CD4-positive, alpha-beta T cell treated with Interleukin-12 subunit alpha and Interleukin-12 subunit beta, for 1 hour (primary cell): Measurements from ENCODE around the gene CC2D1A.

Experiments used
- DNase-seq: peaks from one replicate; pipeline ENCODE4 v3.0.0-alpha.2; 2020

CC2D1A gene

DNA sequence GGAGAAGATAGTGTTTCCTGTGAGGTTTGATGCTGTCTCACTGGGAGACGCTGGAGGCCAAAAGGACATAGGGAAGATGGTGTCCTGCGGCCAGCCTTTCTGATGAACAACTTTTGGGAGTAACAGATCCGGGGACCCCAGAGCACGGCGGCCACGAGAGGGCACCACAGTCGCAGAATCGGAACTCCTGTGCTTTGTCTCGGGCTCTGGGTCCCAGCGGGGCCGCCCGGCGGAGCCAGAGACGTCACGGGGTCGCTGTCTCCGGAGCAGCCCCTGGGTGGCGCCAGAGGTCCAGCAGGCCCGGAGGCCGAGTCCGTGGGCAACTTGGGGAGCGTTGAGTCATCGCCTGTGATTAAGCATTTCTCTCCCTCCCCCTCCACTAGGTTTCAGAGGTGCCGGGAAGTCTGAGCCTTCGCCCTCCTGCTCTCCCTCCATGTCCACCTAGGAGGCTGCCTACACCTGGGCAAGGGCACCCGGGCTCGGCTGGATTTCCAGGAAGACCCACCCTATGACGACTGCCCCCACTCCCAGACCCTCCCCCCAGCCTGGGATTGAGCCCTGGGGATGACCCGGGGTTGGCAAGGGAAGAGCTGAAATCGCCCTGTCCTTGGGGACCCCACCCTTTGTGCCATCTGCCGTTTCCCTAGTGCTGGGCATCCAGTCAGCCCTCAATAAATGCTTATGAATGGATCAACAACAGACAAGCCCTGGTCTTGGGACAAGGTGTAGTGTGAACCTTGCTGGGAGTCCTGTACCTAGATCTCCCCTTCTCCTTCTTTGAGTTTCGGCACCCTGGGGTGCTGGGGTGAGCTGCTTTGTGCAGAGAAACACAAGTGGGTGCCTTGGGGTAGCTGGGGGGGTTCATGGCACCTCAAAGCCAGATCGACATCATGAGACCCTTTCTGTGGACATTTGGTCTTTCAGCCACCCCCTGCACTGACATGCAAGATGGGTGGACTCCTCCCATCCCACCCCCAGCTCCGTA, 25.6 kb upstream of the CC2D1A start:
- DNase-seq: peak; percentile 99

DNA sequence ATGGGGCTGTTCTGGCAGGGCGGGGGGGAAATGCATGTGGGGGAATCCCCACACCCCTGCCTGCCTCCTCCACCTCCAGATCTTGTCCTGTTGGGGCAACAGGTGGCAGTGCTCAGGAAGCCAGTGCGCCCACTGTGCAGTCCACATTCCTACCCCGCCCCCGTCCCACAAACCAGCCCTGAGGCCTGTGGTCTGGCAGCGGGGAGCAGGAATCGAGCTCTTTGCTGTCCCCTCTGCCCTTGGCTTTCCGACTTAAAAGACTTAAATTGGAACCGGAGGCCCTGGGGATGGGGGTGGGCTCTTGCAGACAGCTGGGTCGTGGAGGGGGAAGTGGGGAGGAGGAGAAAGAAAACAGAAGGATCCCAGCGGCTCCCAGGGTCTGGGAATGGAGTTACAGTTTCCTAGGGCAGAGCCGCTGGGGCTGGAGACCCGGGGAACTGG, 24.7 kb upstream of the CC2D1A start:
- peak; percentile 41 for DNase-seq

DNA sequence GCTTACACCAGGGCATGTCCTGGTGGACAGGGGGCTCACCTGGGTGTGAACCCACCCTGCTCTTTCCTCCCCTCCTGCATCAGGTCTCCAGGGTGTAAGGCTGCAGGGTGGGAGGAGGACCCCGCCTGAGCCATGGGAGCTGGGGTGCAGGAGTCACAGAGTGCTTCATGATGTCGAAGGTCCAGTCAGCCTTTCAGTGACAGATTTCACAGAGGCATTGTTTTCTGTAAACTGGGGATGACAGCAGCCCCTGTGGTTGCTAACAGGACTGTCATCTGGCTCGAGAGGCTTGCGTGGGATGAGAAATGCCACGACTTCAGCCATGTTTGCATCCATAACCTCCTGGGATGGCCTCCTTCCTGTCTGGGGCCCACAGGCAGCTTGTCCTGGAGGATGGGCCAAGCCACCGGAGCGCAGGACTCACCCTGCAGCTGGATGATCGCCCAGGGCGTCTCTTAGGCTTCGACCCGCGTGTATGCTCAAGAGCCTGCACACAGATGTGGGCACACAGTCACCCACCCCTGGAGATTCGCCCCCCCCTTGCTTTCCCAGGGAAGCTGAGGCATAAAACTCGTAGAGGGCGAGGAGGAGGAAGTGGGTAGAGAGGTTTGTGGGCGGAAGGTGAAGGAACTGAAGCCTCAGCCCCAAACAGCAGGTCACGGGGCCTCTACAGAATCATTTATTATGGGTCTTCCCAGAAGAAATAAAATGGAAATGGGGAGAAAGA, 24.1 kb upstream of the CC2D1A start:
- DNase-seq: peak; percentile 54

DNA sequence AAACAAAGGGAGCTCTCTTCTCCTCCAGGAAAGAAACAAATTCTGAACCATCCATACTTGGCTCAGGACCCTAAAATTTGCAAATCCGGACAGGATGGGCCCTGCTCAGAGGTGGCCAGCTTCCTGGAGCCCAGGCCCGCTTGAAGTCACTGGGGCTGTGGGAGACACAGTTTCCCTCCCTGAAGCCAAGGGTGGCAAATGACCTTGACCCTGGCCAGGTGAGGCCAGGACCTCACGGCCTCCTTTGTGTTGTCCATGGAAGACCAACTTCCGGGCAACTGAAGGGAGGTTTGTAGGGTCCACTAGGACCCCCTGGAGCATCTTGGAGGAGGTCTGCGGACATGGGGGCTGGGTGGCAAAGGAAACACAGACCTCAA, 23.6 kb upstream of the CC2D1A start:
- DNase-seq: no peak

DNA sequence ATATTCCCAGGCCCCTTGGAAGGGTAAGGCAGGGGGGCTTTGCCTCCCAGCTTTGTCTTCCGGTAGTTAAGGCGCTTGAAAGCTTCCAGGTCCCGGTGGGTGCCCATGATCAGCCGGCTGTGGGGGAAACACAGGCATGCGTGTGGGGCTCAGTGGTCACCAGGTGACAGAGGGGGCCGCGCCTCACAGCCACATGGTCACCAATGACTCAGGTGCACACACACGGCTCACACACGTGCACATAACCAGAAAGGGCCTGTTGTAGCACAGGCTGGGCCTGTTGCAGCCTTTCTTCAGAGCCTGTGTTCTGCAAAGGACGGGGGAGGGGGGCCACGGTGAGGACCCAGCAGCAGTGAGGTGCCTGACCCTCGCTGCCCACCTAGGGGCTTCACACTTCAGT, 23.2 kb upstream of the CC2D1A start:
- DNase-seq: no peak

DNA sequence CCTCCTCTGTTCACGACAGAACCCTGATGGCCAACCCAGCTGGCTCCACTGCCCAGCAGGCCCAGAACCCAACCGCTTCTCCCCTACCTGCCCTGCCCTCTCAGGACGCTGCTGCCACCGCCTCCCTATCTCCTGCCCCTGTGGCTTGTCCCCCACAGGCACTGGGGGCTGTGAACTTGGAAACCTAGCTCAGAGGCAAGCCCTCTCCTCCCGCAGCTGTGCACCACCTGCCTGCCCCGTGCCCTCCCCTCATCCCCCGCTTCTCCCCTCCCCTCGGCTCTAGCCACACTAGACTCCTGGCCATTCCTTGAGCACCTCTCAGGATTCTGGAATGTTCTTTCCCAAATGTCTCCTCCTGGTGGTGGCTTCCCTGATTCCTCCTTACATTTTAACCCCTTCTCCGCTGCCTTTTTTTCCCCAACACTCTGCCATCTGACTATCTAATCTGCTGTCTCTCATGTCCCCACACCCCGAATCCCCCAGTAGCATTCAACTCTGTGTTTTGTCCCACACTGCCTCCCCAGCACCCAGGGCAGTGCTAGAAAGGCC, 22.4 kb upstream of the CC2D1A start:
- DNase-seq: no peak

DNA sequence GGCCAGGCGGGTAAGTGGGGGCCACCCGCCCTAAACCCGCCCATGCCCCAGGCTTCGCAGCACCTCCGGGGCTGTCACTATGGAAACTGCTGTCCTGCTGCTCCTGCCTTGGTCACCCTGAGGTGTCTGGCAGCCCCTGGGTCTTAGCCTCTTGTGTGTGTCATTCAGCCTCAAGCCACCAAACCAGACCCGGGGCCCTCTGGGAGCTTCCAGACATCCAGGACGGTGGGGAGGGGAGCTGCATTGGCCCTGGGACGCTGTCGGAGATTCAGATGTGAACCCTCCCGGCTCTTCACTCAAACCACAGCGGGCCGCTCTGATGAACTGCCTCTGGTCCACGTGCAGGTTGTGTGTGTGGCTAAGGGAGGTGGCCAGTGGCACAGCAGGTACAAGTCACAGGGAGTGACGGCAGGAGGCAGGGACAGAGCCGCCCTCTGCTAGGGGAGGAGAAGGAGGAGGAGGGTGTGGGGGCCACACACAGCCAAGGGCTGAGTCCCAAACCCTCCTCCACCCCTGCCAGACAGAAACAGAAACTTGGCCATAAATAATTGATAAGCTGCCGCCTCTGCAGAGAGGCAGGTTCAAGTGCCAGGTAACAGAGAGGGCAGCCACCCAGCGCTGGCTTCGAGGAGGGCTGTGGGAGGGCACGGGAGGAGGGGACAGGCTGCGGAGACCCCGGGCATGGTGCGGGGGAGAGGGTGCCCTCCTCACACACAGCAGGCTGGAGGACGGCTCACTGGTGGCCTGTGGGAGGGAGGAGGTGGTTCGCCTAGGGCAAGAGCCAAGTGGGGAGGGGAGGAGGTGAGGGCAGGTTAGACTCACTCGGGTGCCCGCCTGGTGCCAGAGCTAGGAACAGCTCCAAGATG, 21.0 kb upstream of the CC2D1A start:
- no peak for DNase-seq

DNA sequence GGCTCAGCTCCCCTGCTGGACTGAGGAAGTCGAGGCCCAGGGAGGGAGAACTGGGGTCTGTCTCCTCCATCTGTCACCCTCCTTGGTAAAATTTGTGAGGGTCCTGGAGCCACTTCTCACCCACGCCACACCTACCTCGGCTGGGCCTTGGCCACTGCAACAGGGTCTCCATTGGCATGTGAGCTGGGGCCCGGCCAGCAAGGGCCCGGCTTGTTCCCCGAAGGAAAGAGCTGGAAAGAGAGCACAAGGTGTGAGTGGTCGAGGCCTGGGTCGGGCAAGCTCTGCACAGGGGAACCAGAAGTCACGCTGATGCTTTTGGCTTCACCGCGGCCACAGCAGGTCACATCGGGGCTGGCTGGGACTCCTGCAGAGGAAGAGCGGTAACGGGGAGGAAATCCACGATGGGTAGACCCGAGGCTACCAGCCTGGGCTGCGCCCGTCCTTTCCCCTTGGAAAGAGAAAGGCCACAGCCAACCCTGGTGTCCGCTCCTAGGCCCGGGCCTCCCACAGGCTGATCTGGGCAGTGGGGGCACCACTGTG, 20.1 kb upstream of the CC2D1A start:
- no peak for DNase-seq

DNA sequence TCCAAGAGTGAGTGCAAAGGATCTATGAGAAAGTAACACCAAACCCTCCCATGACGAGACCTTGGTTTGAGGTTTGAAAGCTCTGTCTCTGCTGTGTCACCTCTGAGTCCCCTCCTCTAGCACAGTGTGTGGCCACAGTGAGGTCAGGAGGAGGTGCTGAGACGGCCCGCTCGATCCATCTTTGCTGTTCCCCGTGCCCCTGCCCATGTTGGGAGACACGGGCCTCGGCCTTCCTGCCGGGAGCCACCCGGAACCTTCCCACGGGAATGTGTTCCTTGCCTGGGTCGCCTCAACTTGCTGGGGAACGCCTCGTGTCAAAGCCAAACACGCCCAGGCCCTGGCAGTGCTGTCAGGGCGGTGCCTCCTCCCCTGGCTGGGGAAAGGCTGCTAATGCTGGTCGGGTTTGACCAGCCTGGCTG, 19.0 kb upstream of the CC2D1A start:
- peak; percentile 59 for DNase-seq

DNA sequence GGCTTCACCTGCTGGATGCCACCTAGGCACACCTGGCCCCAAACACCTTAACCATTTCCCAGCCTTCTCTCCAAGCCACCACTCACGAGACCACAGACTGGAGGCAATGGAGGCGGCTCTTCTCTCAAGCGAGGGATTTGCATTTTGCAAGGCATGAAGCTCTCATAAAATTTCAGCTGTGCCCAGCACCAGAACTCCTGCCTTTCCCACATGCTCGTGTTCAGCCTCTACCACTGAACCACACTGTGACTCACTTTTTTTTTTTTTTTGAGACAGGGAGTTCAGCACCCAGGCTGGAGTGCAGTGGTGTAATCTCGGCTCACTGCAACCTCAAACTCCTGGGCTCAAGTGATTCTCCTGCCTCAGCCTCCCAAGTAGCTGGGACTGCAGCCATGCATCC, 18.5 kb upstream of the CC2D1A start:
- no peak for DNase-seq

DNA sequence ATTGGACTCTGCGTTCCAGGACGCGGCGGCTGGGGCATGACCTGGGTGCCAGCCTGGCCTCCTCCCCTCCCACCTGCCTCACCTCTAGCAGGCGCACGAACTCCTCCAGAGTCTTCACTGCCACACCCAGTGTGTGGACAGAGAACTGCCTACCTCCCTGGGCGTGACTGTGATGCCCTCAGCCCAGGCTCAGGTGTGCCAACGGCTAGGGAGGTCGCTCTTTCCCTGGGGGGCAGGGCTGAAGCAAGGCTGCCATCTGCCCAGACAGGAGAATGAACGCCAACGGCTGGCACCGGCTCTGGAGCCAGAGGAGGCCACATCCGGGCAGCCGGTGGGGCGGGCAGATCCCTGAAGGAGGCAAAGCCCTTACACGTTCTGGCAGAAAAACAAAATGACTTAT, 17.7 kb upstream of the CC2D1A start:
- DNase-seq: no peak

DNA sequence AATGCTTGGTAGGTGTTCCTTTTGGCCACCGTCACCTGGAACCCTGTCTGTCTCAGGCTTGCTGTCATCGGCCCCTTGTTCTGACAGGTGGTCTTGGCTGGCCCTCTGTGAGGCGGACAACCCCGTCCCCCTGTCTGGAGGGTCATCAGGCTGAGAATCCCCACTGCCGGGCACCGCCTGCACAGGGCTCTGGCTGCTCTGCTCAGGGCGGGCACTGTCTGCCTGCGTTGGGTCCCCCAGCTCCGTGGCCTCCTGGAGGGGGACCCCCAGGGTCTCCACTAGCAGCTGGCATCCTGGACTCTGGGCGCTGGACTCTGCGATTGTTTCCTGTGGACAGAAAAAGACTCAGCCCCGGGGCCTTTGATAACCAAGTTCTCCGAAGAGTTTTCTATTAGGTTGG, 15.9 kb upstream of the CC2D1A start:
- no peak for DNase-seq

DNA sequence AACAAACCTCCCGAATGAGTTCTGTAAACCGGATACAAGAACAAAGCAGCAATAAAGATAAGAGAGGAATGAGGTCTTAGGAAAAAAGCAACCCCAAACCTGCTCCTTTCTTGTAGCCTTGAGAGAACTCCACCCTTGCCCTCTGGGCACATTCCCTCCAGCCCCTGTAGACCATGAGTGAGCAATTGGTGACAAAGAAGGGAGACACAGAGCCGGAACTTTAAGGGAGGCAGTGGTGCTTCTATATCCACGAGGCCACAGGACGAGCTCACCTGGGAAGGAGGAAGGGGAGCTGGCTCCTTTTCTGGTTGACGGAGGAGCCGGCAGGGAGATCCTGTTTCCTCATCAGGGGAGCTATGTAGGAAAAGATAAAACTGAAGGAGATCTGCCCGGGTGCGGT, 13.1 kb upstream of the CC2D1A start:
- no peak for DNase-seq

DNA sequence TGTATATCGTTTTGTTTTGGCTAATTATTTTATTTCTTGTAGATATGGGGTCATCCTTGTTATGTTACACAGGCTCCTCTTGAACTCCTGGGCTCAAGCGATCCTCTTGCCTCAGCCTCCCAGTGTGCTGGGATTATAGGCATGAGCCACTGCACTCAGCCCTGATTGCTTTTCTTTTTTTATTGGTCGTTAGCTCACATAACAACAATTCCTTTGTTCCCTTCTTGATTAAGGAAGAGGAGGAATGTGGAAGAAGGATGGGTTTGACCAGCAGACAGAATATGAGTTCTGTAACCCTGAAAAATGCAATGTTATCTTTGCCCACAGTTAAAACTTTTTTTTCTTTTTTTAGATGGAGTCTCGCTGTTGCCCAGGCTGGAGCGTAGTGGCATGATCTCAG, 11.4 kb upstream of the CC2D1A start:
- DNase-seq: no peak

DNA sequence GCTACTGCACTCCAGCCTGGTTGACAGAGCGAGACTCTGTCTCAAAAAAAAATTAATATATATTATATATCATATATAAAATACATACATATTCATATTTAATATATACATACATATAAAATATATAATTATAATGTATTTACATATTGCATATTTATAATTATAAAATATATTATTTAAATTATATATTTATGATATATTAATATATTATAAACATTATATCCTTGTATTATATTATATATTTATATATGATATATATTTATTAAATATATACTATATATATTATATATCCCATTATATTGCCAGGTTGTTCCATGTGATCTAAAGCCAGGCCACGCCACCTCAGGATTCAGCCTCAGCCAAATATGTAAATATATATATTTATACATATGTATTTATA, 9.8 kb upstream of the CC2D1A start:
- DNase-seq: no peak

DNA sequence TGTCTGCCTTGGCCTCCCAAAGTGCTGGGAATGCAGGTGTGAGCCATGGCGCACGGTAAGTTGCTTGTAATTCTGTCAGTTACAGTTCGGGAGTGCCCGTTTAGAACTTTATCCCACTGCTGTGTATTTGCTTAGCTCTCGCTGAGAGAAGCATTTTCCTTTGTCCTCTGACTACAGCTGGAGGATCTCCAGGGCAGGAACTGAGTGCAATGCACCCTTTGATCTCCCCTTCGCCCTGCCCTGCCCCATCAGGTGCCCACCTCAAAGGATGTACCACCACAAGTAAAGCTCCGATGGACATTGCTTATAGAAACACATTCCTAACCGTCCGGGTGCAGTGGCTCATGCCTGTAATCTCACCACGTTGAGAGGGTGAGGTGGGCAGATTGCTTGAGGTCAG, 6.6 kb upstream of the CC2D1A start:
- no peak for DNase-seq

DNA sequence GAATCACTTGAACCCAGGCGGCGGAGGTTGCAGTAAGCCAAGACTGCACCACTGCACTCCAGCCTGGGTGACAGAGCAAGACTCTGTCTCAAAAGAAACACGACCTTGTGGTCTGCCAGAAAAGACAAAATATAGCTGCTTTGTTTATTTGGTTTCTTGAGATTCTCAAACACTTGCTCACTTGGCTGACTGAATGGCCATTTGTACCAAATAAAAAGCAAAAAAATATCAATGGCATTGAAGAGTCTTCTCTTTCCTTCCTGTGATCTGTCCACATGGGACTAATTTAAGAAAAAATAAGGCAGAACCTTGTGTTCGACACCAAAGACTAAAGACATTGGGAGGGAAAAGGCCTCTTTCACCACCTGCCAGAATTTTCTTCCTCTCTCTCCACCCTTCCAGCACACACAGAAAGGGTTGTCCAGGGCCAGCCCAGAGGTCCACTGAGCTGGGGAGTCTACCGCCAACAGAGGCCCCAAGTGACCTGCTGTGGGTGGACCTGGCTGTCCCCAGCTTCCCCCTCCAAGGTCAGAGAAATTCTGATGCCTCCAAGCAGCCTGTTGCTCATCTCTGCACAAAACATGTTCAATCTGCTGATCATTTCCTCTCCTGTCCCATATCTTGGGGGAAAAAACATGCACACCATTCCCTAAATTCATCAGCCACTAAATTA, 6.0 kb upstream of the CC2D1A start:
- DNase-seq: no peak

DNA sequence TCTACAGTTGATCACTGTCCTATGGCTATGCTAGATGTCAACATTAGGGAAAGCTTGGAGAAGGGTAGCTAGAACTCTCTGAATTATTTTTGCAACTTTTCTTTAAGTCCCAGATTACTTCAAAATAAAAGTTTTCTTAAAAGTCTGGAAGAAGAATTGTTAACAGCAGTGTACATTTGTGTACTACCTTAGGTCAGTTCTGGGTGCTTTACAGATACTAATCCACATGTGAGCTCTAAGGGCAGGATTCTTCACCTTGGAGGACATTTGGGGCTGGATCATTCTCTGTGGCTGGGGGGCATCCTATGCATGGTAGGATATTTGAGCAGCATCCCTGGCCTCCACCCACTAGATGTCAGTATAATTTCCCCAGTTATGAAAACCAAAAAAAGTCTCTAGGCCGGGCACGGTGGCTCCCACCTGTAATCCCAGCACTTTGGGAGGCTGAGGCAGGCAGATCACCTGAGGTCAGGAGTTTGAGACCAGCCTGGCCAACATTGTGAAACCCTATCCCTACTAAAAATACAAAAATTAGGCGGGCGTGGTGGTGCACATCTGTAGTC, 2.9 kb upstream of the CC2D1A start:
- peak; percentile 57 for DNase-seq

DNA sequence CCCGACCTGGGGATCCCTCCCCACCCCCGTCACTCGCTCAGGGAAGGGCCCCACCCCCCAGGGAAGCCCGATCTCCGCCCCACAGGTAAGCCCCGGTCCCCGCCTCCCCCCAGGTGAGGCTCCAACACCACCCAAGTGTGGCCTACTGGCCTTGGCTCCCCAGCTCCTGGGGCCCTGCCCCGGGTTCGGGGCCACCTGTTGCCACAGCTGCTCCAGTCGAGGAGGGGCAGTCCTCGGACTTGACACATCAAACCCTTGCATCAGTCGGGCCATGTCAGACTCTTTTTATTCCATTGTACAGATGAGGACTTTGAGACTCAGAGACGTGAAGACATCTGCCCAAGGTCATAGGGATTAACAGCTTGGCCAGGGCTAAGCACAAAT, 512 bp downstream of the CC2D1A start:
- peak; percentile 39 for DNase-seq

DNA sequence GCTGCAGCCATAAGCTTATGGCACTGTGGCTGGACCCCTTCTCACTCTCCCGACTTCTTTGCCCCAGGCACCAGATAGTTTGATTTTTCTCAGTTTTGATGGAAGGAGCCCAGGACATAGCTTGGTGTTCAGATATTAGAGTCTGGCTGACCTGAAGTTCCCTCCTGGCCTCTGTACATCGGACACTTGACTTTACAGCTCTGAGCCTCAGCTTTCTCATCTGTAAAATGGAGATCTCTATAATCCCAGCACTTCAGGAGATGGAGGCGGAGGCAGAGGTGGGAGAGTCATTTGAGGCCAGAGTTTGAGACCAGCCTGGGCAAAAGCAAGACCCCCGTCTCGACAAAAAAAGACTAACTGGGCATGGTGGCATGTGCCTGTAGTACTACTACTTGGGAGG, 909 bp downstream of the CC2D1A start:
- DNase-seq: no peak

DNA sequence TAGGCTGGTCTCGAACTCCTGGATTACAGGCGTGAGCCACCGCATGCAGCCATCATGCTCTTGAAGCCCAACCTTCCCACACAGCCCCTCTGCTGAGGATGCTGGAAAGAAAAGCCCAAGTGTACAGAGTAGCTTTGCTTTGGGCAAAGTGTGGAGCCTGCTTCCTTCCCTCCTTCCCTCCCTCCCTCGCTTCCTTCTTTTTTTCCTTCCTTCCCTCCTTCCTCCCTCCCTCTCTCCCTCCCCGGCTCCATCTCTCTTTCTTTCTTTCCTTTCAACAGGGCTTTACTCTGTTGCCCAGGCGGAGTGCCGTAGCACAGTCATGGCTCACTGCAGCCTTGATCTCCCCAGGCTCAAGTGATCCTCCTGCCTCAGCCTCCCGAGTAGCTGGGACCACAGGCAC, 2.7 kb downstream of the CC2D1A start:
- DNase-seq: no peak

DNA sequence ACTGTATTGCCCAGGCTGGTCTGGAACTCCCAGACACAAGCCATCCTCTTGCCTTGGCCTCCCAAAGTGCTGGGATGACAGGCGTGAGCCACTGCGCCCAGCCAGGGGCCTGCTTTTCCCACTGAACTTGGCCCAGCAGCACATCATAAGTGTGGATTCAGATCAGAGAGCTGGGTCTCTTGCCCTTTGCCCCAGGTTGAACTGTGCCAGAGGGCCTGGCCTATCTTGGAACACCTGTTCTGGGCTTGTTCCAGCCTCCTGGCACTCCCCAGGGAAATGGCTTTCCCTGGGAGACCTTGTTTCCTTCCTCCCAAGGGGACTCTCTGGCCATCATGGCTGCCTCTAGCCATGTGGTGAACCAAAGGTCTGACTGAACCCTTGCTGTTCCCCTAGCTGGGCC, 3.4 kb downstream of the CC2D1A start:
- no peak for DNase-seq
